Measurements from ENCODE around the gene PDE3A.

Gene PDE3A

DNA sequence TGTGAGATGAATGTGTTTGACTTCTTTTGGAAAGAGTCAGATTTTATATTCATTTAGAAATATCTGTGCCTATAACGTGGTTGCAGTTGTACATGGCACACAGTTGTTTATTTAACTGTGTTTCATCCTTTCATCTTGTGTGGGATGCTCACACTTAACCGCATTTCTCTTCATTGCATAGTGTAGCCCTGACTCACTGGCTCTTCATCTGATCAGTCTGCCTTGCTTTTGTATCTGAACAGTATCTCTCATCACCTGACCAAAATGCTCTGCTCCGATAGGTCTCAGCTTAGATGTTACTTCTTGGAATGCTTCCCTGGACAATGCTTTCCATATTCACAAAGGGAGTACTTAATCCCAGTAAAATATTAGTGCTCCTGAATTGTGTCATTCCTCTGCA is 83.4 kb downstream of the PDE3A start:
- Histone ChIP-seq H3K9me3 (ENCODE audit: insufficient read depth, low read depth, low read length) (no peaks in the 10 kb centered on the region), H4K20me1 (ENCODE audit: insufficient read depth, low read length, poor library complexity, severe bottlenecking) (no peaks in the 10 kb centered on the region), H2AFZ (ENCODE audit: low read length) (no peak overlapping the region), H3K27me3 (ENCODE audit: insufficient read depth, low read length, poor library complexity, severe bottlenecking) (no peaks in the 10 kb centered on the region), H3K9me2 (replicated peaks; ENCODE audit: low read depth, low read length) (no peaks in the 10 kb centered on the region), H3K4me3 (ENCODE audit: low read length, poor library complexity, severe bottlenecking) (no peak overlapping the region), H3K36me3 (ENCODE audit: insufficient read depth, low read length) (no peaks in the 10 kb centered on the region), H3K4me2 (ENCODE audit: low read depth, low read length, poor library complexity, severe bottlenecking) (no peak overlapping the region), H3K4me1 (ENCODE audit: insufficient read depth, low read length, poor library complexity, severe bottlenecking) (no peaks in the 10 kb centered on the region), H3K9ac (ENCODE audit: low read depth, low read length, poor library complexity, severe bottlenecking) (no peak overlapping the region), H3F3A (ENCODE audit: low read depth) (no peaks in the 10 kb centered on the region), H3K79me2 (ENCODE audit: insufficient read depth, low read length) (no peaks in the 10 kb centered on the region)
- TF ChIP-seq, protein P1, sequence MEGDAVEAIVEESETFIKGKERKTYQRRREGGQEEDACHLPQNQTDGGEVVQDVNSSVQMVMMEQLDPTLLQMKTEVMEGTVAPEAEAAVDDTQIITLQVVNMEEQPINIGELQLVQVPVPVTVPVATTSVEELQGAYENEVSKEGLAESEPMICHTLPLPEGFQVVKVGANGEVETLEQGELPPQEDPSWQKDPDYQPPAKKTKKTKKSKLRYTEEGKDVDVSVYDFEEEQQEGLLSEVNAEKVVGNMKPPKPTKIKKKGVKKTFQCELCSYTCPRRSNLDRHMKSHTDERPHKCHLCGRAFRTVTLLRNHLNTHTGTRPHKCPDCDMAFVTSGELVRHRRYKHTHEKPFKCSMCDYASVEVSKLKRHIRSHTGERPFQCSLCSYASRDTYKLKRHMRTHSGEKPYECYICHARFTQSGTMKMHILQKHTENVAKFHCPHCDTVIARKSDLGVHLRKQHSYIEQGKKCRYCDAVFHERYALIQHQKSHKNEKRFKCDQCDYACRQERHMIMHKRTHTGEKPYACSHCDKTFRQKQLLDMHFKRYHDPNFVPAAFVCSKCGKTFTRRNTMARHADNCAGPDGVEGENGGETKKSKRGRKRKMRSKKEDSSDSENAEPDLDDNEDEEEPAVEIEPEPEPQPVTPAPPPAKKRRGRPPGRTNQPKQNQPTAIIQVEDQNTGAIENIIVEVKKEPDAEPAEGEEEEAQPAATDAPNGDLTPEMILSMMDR (conservative IDR thresholded peaks at IDR 0.05; ENCODE audit: low read length) = no peak
- TF ChIP-seq EZH2phosphoT487 (IDR thresholded peaks at IDR 0.05; ENCODE audit: borderline replicate concordance) = no peak

DNA sequence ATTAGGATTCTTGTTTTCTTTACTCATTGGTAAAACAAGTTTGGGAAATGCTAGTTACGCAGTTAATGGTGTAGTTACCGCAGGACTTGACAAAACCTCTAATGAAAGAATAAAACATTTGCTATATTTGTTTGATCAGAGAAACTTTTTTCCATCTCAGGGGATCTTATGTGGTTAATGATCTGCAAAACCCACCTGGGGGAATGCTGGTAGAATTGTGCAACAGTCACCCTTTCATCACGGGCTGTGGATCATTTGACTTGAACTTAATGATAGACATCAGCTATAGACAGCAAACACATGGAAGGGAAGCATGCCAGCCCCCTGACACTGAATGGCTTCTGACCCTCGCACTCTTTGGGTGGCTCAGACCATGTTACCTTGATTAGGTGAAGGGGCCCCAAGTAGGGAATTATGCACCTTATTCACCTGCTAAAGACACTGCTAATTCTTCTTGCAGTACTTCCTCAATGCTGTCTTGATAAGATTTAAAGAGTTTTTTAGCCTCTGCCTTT is 84.2 kb downstream of the PDE3A start:
- Histone ChIP-seq H3K9ac (ENCODE audit: low read depth, low read length, poor library complexity, severe bottlenecking) (no peak overlapping the region), H3K36me3 (ENCODE audit: insufficient read depth, low read length) (no peaks in the 10 kb centered on the region), H3K79me2 (ENCODE audit: insufficient read depth, low read length) (no peaks in the 10 kb centered on the region), H3K4me1 (ENCODE audit: insufficient read depth, low read length, poor library complexity, severe bottlenecking) (no peaks in the 10 kb centered on the region), H3K27me3 (ENCODE audit: insufficient read depth, low read length, poor library complexity, severe bottlenecking) (no peaks in the 10 kb centered on the region), H3K9me3 (ENCODE audit: insufficient read depth, low read depth, low read length) (no peaks in the 10 kb centered on the region), H3K9me2 (replicated peaks; ENCODE audit: low read depth, low read length) (no peaks in the 10 kb centered on the region), H3K4me2 (ENCODE audit: low read depth, low read length, poor library complexity, severe bottlenecking) (no peak overlapping the region), H2AFZ (ENCODE audit: low read length) (no peak overlapping the region), H3F3A (ENCODE audit: low read depth) (no peaks in the 10 kb centered on the region), H4K20me1 (ENCODE audit: insufficient read depth, low read length, poor library complexity, severe bottlenecking) (no peaks in the 10 kb centered on the region), H3K4me3 (ENCODE audit: low read length, poor library complexity, severe bottlenecking) (no peak overlapping the region)
- no peak for TF ChIP-seq EZH2phosphoT487 (IDR thresholded peaks at IDR 0.05; ENCODE audit: borderline replicate concordance)
- TF ChIP-seq, protein P1 (conservative IDR thresholded peaks at IDR 0.05; ENCODE audit: low read length) = no peak

DNA sequence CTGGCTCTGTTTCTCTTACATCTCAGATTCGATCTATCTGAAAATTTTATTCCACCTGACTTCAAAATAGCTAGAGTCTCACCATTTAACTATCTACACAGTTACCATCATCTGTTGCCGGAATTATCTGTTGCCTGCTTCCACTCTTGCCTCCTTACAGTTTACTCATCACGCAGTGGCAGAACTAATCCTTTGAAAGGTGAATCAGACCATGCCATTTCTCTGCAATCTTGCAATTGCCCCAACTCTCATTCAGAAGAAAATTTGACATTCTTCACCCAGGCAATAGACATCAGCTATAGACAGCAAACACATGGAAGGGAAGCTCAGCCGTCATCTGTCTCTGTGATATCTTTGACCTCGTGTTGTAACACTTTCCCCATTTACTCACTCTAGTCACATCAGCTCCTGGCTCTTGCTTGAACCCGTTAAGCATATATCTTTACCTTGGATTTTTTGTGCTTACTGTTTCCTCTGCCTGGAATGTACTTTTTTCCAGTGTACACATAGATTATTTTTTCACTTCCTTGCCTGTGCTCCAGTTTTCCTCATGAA is 85.5 kb downstream of the PDE3A start:
- Histone ChIP-seq H3K9ac (ENCODE audit: low read depth, low read length, poor library complexity, severe bottlenecking) (no peak overlapping the region), H3K9me2 (replicated peaks; ENCODE audit: low read depth, low read length) (no peaks in the 10 kb centered on the region)
- no peak for TF ChIP-seq EZH2phosphoT487 (IDR thresholded peaks at IDR 0.05; ENCODE audit: borderline replicate concordance)
- TF ChIP-seq, protein P1 (conservative IDR thresholded peaks at IDR 0.05; ENCODE audit: low read length) = no peak

More for the DNA sequence above, 85.5 kb downstream of the PDE3A start:
- Histone ChIP-seq H3K9me3 (ENCODE audit: insufficient read depth, low read depth, low read length) (no peaks in the 10 kb centered on the region), H3K27me3 (ENCODE audit: insufficient read depth, low read length, poor library complexity, severe bottlenecking) (no peaks in the 10 kb centered on the region), H3K36me3 (ENCODE audit: insufficient read depth, low read length) (no peaks in the 10 kb centered on the region), H3K4me3 (ENCODE audit: low read length, poor library complexity, severe bottlenecking) (no peak overlapping the region), H2AFZ (ENCODE audit: low read length) (no peak overlapping the region), H3K4me1 (ENCODE audit: insufficient read depth, low read length, poor library complexity, severe bottlenecking) (no peaks in the 10 kb centered on the region), H4K20me1 (ENCODE audit: insufficient read depth, low read length, poor library complexity, severe bottlenecking) (no peaks in the 10 kb centered on the region), H3F3A (ENCODE audit: low read depth) (no peaks in the 10 kb centered on the region), H3K79me2 (ENCODE audit: insufficient read depth, low read length) (no peaks in the 10 kb centered on the region), H3K4me2 (ENCODE audit: low read depth, low read length, poor library complexity, severe bottlenecking) (no peak overlapping the region)

Measured in Loucy (cell line).